Cortex of kidney (tissue), 1 donor: ENCODE data around the gene BAIAP3.
A peak's percentile ranks its signal among the peaks of the same experiment; 100 is the strongest.

Experiments used
- DNase-seq: peaks from one replicate; lab custom pipeline; 2025; lab: John Stamatoyannopoulos, UW

BAIAP3 gene

GRCh38 chr16:1300664-1301476 is 32.6 kb upstream of the BAIAP3 start:
- no peak for DNase-seq

- no peak for DNase-seq
Measured at GRCh38 chr16:1301562-1301961, 31.9 kb upstream of the BAIAP3 start.

DNA sequence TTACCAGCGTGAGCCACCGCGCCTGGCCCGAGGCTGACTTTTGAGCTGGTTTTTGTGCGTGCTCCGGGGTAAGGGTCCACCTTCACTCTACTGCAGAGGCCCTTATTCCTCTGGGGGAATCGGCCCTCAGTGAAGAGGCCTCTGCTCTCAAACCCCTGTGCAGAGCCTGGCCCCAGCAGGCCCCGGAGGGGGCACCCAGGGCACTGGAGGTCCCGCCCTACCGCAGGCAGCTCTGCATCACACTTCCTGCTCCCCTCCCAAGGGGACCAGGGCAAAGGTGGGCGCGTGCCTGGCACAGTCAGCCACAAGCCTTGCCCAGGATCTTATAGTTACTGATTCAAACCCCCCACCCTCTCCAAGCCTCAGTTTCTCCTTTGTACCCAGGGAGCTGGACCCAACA is 27.6 kb upstream of the BAIAP3 start:
- DNase-seq: no peak

GRCh38 chr16:1306334-1306733 is 27.1 kb upstream of the BAIAP3 start:
- no peak for DNase-seq

DNA sequence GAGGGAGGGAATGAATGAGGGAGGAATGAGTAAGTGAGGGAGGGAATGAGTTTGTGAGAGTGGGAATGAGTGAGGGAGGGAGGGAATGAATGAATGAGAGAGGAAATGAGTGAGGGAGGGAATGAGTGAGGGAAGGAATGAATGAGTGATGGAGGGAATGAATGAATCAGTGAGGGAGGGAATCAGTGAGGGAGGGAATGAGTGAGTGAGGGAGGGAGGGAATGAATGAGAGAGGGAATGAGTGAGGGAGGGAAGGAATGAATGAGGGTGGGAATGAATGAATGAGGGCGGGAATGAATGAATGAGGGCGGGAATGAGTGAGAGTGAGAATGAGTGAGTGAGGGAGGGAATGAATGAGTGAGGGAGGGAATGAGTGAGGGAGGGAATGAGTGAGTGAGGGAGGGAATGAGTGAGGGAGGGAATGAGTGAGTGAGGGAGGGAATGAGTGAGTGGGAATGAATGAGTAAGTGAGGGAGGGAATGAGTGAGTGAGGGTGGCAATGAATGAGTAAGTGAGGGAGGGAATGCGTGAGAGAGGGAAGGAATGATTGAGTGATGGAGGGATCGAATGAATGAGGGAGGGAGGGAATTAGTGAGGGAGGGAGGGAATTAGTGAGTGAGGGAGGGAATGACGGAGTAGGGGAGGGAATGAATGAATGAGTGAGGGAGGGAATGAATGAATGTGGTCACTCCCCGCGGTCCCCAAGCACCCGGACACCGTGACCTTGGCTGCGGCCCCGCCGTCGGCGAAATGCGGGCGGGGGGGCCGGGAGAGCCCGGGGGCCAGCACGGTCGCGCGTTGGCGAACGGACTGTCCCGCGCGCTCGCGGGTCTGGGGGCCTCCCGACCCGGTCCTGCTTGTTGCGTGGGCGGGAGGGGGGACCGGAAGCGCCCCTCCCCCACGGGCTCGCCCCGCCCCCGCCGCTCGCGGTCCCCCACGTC is 25.1 kb upstream of the BAIAP3 start:
- no peak for DNase-seq

- DNase-seq: peak; percentile 60
Measured at GRCh38 chr16:1308977-1309885, 24.2 kb upstream of the BAIAP3 start, which contains the start of gene UBE2I. TSS of gene UBE2I (plus strand) at chr16:1309636. CDS start at chr16:1314031, 4,395 bp downstream.

- no peak for DNase-seq
Measured at GRCh38 chr16:1309888-1310831, 23.3 kb upstream of the BAIAP3 start.

GRCh38 chr16:1310832-1311200 is 22.6 kb upstream of the BAIAP3 start:
- no peak for DNase-seq

DNA sequence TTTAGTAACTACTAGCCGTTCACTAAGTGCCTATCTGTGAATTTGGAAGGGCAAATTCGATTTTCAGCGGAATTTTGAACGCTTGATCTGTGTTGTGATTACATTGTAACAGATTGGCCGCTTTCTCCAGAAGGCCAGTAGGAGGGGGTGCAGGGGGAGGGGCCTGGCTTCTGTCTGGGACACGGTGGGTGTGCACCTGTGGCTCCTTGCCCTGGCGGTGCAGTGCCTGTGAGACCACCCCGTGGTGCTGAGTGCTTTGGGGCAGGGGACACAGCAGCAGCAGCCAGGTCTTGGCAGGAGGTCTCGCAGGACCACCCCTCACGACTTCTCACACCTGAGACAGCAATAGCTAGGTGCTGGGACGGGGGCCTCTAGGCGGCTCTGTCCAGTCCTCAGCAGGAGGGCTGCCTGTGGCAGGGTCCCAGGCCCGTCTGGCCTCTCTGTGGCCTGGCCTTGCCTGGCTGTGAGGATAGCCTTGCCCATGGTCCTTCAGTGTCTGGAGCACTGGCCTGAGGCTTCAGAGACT is 22.2 kb upstream of the BAIAP3 start:
- no peak for DNase-seq

DNA sequence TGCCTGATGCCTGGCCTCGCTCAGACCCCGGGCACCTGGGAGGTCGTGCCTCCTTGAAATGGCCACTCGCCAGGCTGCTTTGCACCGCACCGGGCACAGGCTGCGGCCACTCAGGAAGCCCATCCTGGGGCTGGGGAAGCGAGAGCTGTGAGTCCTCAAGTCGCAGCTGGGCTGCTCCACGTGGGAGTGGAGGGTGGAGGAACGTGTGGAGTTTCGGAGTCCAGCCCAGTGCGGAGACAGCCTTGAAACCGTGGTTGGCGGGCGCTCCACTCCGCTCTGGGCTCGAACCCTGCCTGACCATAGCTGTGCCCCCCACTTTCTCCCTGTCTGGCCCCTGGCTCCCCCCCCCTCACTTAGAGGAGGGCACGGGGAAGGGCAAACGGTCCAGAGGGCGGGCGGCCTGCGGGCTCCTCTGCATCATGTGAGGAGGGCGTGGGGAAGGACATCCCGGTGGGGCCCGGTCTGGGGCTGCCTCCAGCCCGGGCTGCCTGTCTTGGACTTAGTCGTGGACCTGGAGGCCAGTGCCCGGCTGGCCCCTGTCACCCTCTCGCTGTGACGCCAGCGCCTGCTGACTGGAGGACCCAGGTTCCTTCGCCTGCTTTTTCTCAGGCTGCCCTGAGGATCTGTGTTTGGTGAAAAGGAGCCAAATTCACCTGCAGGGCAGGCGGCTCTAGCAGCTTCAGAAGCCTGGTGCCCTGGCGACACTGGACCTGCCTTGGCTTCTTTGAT is 21.5 kb upstream of the BAIAP3 start:
- DNase-seq: no peak

DNA sequence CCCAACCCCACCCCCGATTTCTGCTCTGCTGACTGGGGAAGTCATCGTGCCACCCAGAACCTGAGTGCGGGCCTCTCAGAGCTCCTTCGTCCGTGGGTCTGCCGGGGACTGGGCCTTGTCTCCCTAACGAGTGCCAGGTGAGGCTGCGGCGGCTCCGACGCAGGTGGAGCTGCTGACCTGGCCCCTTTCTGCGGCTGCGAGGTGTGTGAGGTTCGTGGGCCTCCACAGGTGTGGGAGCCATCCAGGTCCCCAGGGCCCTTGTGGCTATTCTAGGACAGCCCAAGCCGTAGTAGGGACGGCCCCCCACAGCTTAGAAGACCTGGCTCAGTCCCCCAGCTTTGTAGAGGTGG is 21.0 kb upstream of the BAIAP3 start:
- no peak for DNase-seq

DNA sequence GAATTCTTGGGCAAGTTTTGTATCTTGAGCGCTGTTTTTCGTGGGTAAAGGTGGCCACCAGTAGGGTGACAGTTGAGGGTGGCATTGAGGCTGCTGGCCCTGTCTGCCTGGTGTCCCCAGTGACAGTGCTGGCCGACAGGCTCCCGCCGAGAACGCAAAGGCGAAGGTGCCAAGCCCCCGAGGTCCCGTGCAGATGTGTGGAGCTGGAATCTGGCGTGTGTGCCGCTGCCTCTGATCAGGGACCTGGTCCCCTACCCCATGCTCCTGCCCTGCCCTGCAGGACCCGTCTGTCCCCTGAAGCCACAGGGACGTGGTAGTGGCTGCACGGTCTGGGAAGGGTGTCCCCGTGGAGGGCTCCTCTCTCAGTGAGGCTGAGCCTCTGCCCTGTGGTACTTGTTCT is 20.5 kb upstream of the BAIAP3 start:
- DNase-seq: no peak

DNA sequence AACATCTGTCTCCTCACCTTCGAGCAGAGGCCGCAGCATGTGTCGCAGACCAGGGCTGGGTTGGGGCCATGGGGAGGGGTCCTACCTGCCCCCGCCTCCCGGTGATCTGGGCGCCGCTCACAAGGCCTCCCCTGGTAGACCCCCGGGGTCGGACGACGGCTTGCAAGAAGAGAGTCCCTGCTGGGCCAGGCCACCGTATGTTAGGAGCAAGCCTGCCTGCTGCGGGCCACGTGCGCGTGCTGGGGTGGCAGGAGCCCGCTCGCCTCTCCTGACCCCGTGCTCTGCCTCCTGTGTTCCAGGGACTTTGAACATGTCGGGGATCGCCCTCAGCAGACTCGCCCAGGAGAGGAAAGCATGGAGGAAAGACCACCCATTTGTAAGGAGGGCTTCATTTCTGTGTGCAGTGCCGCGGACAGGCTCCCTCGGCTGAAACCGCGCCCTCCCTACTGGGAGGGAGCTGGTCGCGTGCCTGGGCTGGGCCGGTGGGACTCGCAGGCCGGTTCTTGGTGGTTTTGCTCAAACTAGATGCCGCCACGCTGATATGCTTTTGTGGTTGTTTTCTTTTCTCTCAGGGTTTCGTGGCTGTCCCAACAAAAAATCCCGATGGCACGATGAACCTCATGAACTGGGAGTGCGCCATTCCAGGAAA is 19.6 kb upstream of the BAIAP3 start:
- no peak for DNase-seq

- no peak for DNase-seq
Measured at GRCh38 chr16:1314399-1315068, 18.9 kb upstream of the BAIAP3 start.

DNA sequence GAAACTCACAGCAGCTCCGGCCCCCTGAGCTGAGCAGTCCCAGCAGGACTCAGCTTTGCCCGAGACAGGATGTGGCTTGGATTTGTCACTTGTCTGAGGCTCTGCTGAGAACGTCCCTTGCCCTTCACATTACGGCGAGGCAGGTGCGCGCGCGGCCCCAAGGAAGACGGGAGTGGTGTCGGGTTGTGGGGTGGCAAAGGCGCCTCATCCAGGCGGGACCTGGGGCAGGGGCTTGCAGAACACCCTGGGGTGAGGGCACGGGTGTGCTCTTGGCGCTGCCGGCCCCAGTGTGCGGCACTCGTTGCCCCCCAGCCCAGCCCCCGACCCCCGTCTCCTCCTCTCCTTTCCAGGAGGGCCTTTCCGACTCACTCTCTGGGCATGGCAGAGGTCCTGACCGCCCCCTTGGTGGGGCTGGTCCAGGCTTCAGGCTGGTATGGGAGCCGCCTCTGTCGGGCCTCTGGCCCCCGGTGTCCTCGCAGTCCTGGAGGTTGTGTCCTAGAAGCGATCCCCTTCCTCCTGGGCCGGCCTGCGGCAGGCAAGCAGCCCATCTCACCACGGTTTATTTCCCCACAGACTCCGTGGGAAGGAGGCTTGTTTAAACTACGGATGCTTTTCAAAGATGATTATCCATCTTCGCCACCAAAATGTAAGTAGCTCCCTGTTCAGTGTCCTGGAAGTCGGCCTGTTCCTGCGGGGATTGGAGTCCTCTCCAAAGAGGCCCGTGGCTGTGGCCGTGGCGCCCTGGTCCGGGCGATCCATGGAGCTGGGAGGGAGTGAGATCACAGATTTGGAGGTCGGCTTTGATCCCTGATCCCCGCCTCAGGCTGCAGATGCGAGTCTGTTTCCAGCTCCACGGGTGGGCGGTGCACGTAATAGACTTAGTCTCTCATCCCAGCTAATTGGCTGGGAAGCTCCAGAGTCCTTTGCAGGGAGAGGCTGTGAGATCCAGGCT is 18.1 kb upstream of the BAIAP3 start:
- DNase-seq: no peak

DNA sequence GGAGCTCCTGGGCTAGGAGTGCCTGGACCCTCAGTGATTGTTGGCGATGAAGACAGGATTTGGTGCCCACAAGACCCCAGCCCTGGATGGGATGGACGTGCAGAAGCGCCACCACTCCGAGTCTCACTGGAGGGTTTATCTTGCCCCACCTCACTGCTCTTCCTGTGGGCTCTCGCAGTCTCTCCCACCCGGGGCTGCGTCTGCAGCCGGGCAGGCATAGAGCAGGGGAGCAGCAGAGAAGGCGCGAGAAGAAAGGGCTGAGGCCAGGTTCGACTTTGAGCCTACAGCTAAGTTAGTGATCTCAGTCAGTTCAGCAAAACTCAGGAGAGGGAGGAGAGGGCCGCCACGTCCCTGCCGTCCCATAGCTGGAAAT is 17.4 kb upstream of the BAIAP3 start:
- DNase-seq: no peak

DNA sequence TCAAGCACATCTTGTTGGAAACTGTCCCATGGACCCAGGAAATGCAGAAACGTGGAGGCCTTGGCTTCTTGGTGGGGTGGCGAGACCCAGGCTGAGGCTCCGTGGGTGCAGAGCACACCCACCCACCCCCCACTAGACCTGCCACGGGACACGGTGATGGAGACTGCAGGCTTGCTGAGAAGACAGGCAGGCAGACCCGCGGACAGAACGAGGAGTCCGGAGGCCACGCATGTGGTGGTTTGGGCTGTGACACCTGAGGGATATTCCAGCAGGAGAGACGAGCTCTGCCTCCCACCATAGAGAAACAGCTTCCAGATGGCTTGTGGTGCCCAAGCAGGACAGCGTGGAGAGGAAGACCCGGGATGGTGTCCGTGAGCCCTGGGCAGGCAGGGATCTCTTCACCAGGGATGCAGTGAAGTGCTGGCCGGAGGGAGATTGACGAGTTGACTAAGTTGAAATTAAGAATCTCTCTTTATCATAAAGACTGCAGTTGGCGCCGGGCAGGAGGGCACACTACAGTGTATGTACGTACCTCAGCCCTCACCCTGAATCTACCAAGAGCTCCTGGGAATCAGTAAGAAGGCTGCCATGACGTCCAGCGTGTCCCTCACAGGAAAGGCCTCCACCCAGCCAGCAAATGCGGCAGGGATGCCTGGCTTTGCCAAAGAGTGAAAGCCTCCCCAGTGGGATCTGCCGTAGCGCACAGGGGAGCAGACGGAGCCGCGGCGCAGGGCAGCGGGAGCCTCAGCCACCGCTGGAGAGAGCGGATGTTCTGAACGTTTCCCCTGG is 15.8 kb upstream of the BAIAP3 start:
- no peak for DNase-seq
